ENCODE data around the gene FBLIM1. TPM values are rescaled to one million over a fixed set of nuclear protein-coding genes. Genes with fewer than 3 reads are reported as not detected.

The FBLIM1 gene
- total RNA-seq, 2 experiments from 2014 or later: not detected

GRCh38 chr1:15732686-15733081 lies 25.9 kb upstream of the FBLIM1 start:
- no peak overlapping the region for H3K27ac ChIP-seq (ENCODE audit: low read depth, low read length, poor library complexity, severe bottlenecking)
- ChIA-PET CTCF (ENCODE audit: unreplicated experiment) (no interaction called here), POLR2A (interaction anchor here (0.6 kb wide), 1 partner anchor 21 kb away, joined by 3 read pairs; no protein-coding TSS in a partner anchor)
- H3K9me3 ChIP-seq (ENCODE audit: low read length): no peaks in the 10 kb centered on the region
- no peaks in the 10 kb centered on the region for H3K79me2 ChIP-seq (ENCODE audit: insufficient read depth, low read depth, low read length)
- TF ChIP-seq CTCF (conservative IDR thresholded peaks at IDR 0.05; ENCODE audit: low read length): no peak
- TF ChIP-seq EZH2phosphoT487 (IDR thresholded peaks at IDR 0.05; ENCODE audit: borderline replicate concordance, low read depth, low read length): no peak
- H3K4me2 ChIP-seq (ENCODE audit: low read length): no peak overlapping the region
- no peak overlapping the region for H2AFZ ChIP-seq (ENCODE audit: low read length)
- DNase-seq (ENCODE audit: low spot score): no peak
- H3K36me3 ChIP-seq (ENCODE audit: insufficient read depth, low read length): peaks cover 7% of the 10 kb centered on the region; the same call in 1 of the 2 replicates
- no TSS peak for BruUV-seq (replicated peaks)
- H3K9me2 ChIP-seq (ENCODE audit: insufficient read depth, low read length): no peaks in the 10 kb centered on the region
- H3K4me1 ChIP-seq (ENCODE audit: insufficient read depth, low read length, poor library complexity, severe bottlenecking): no peaks in the 10 kb centered on the region
- intact Hi-C loops (cut with micrococcal nuclease; ENCODE audit: unreplicated experiment): no loop called here
- H3K4me3 ChIP-seq (ENCODE audit: low read depth, low read length, poor library complexity, severe bottlenecking): no peak overlapping the region
- H4K20me1 ChIP-seq (ENCODE audit: insufficient read depth, low read length): no peaks in the 10 kb centered on the region

GRCh38 chr1:15733218-15733725 lies 25.3 kb upstream of the FBLIM1 start:
- Histone ChIP-seq H3K4me1 (ENCODE audit: insufficient read depth, low read length, poor library complexity, severe bottlenecking) (no peaks in the 10 kb centered on the region), H3K4me3 (ENCODE audit: low read depth, low read length, poor library complexity, severe bottlenecking) (no peak overlapping the region), H4K20me1 (ENCODE audit: insufficient read depth, low read length) (no peaks in the 10 kb centered on the region), H3K9me2 (ENCODE audit: insufficient read depth, low read length) (no peaks in the 10 kb centered on the region), H3K79me2 (ENCODE audit: insufficient read depth, low read depth, low read length) (no peaks in the 10 kb centered on the region), H3K36me3 (ENCODE audit: insufficient read depth, low read length) (peaks cover 3% of the 10 kb centered on the region; the same call in 1 of the 2 replicates), H2AFZ (ENCODE audit: low read length) (no peak overlapping the region), H3K9me3 (ENCODE audit: low read length) (no peaks in the 10 kb centered on the region), H3K4me2 (ENCODE audit: low read length) (no peak overlapping the region), H3K27ac (ENCODE audit: low read depth, low read length, poor library complexity, severe bottlenecking) (no peak overlapping the region)
- TF ChIP-seq CTCF (conservative IDR thresholded peaks at IDR 0.05; ENCODE audit: low read length): no peak
- TF ChIP-seq EZH2phosphoT487 (IDR thresholded peaks at IDR 0.05; ENCODE audit: borderline replicate concordance, low read depth, low read length): no peak
- intact Hi-C loops (cut with micrococcal nuclease; ENCODE audit: unreplicated experiment): no loop called here
- POLR2A ChIA-PET: interaction anchor here (0.6 kb wide), 1 partner anchor 21 kb away, joined by 3 read pairs; no protein-coding TSS in a partner anchor
- no peak for DNase-seq (ENCODE audit: low spot score)
- CTCF ChIA-PET (ENCODE audit: unreplicated experiment): interaction anchor here (0.6 kb wide), 2 partner anchors 37 to 234 kb away, joined by 3 read pairs; no protein-coding TSS in a partner anchor
- BruUV-seq (replicated peaks): no TSS peak

GRCh38 chr1:15733726-15734226 lies 24.8 kb upstream of the FBLIM1 start:
- Histone ChIP-seq H3K4me1 (ENCODE audit: insufficient read depth, low read length, poor library complexity, severe bottlenecking) (no peaks in the 10 kb centered on the region), H3K27ac (ENCODE audit: low read depth, low read length, poor library complexity, severe bottlenecking) (no peak overlapping the region), H3K9me2 (ENCODE audit: insufficient read depth, low read length) (no peaks in the 10 kb centered on the region), H3K9me3 (ENCODE audit: low read length) (no peaks in the 10 kb centered on the region), H3K4me3 (ENCODE audit: low read depth, low read length, poor library complexity, severe bottlenecking) (no peak overlapping the region), H3K4me2 (ENCODE audit: low read length) (no peak overlapping the region), H4K20me1 (ENCODE audit: insufficient read depth, low read length) (no peaks in the 10 kb centered on the region), H3K79me2 (ENCODE audit: insufficient read depth, low read depth, low read length) (no peaks in the 10 kb centered on the region), H3K36me3 (ENCODE audit: insufficient read depth, low read length) (peaks cover 3% of the 10 kb centered on the region; the same call in 1 of the 2 replicates), H2AFZ (ENCODE audit: low read length) (no peak overlapping the region)
- no TSS peak for BruUV-seq (replicated peaks)
- ChIA-PET CTCF (ENCODE audit: unreplicated experiment) (interaction anchor here (0.6 kb wide), 2 partner anchors 37 to 233 kb away, joined by 3 read pairs; no protein-coding TSS in a partner anchor), POLR2A (no interaction called here)
- TF ChIP-seq EZH2phosphoT487 (IDR thresholded peaks at IDR 0.05; ENCODE audit: borderline replicate concordance, low read depth, low read length) (no peak), CTCF (conservative IDR thresholded peaks at IDR 0.05; ENCODE audit: low read length) (no peak)
- DNase-seq (ENCODE audit: low spot score): no peak
- intact Hi-C loops (cut with micrococcal nuclease; ENCODE audit: unreplicated experiment): no loop called here

Measured in OCI-LY7 (cell line).